DMS153 treated with DMSO at 0.1 percent for 48 hours (cell line): Measurements from ENCODE around the gene EXOC6.

Experiments
- DNase-seq: peaks from one replicate; lab custom pipeline; 2025; ENCODE audit not compliant: unreplicated experiment; lab: John Stamatoyannopoulos, UW

EXOC6 gene

GRCh38 chr10:92848441-92849233 is at the start of gene EXOC6:
TSS of gene EXOC6 (plus strand) at chr10:92848520. CDS start at chr10:92848534, 14 bp downstream.
- peak; percentile 25 for DNase-seq

GRCh38 chr10:92799568-92799967 is 48.8 kb upstream of the EXOC6 start:
- DNase-seq = no peak

- DNase-seq = peak; percentile 73
Observed at GRCh38 chr10:92800134-92800733, 48.1 kb upstream of the EXOC6 start.

- DNase-seq = no peak
Observed at GRCh38 chr10:92801978-92802872, 46.1 kb upstream of the EXOC6 start.

GRCh38 chr10:92809840-92810239 is 38.5 kb upstream of the EXOC6 start:
- no peak for DNase-seq

GRCh38 chr10:92810934-92811532 is 37.3 kb upstream of the EXOC6 start:
- DNase-seq = no peak

- no peak for DNase-seq
Observed at GRCh38 chr10:92811986-92812385, 36.3 kb upstream of the EXOC6 start.

GRCh38 chr10:92813979-92814378 is 34.3 kb upstream of the EXOC6 start:
- DNase-seq = no peak

- no peak for DNase-seq
Observed at GRCh38 chr10:92814790-92815189, 33.5 kb upstream of the EXOC6 start.

GRCh38 chr10:92816091-92816531 is 32.2 kb upstream of the EXOC6 start:
- no peak for DNase-seq

- DNase-seq = no peak
Observed at GRCh38 chr10:92822060-92822634, 26.2 kb upstream of the EXOC6 start.

GRCh38 chr10:92822964-92823363 is 25.4 kb upstream of the EXOC6 start:
- DNase-seq = no peak

- DNase-seq = no peak
Observed at GRCh38 chr10:92826061-92826460, 22.3 kb upstream of the EXOC6 start.

- no peak for DNase-seq
Observed at GRCh38 chr10:92826504-92826903, 21.8 kb upstream of the EXOC6 start.

- no peak for DNase-seq
Observed at GRCh38 chr10:92829042-92829785, 19.1 kb upstream of the EXOC6 start.

GRCh38 chr10:92829786-92830377 is 18.4 kb upstream of the EXOC6 start:
- DNase-seq = no peak

- no peak for DNase-seq
Observed at GRCh38 chr10:92830478-92831389, 17.6 kb upstream of the EXOC6 start.

- DNase-seq = no peak
Observed at GRCh38 chr10:92832121-92832520, 16.2 kb upstream of the EXOC6 start.
